HG02610 (cell line): ENCODE results near the gene ADAMTS13.
A peak's percentile ranks its signal among the peaks of the same experiment; 100 is the strongest.

Source experiments
- ATAC-seq: cut with Tn5 transposase; IDR thresholded peaks from one replicate; pipeline ENCODE4 v1.9.1; 2021; ENCODE audit warnings: mild to moderate bottlenecking, moderate library complexity; ENCODE audit not compliant: unreplicated experiment

ADAMTS13 gene

DNA sequence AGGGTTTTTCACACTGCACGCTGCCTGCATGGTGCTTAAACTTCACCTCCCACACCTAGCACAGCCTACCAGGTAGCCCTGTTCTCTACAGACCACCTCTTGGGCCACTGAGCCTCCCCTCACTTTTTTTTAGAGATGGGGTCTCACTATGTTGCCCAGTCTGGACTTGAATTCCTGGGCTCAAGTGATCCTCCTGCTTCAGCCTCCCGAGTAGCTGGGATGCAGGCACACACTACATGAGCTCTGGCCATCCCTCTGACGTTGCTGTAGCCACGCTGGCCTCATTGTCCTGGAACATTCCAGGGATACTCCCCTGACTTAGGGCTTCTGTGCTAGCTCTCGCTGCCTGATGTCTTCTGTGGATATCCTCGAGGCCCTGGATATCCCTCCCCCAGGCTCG is 30.4 kb downstream of the ADAMTS13 start:
- no peak for ATAC-seq

DNA sequence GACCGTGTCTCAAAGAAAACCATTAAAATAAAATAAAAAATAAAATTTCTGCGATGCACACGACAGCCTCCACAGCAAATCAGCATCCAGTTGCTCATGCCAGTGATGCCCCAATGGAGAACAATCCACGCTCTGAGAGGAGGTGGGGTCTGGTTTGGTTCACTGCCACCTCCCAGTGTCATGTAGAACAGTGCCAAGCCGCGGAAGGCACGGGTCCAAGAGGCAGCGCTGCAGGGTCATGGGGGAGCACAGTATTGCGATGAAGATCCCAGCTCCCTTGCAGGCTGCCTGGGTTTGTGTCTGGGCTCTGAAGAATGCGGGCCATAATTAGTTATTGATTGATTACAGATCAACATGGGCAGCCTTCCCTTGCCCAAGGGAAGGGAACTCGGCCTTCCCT is 31.5 kb downstream of the ADAMTS13 start:
- no peak for ATAC-seq

DNA sequence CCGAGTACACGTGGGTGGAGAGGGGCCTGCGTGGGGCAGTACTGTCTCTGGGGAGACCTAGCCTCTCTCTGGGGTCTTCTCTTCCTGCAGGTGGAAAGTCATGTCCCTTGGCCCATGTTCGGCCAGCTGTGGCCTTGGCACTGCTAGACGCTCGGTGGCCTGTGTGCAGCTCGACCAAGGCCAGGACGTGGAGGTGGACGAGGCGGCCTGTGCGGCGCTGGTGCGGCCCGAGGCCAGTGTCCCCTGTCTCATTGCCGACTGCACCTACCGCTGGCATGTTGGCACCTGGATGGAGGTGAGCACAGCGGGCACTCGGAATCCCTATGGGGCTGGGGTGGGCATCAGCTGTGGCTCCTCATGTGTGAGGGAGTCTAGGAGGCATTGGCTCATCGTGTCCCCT is 32.2 kb downstream of the ADAMTS13 start:
- ATAC-seq: no peak

DNA sequence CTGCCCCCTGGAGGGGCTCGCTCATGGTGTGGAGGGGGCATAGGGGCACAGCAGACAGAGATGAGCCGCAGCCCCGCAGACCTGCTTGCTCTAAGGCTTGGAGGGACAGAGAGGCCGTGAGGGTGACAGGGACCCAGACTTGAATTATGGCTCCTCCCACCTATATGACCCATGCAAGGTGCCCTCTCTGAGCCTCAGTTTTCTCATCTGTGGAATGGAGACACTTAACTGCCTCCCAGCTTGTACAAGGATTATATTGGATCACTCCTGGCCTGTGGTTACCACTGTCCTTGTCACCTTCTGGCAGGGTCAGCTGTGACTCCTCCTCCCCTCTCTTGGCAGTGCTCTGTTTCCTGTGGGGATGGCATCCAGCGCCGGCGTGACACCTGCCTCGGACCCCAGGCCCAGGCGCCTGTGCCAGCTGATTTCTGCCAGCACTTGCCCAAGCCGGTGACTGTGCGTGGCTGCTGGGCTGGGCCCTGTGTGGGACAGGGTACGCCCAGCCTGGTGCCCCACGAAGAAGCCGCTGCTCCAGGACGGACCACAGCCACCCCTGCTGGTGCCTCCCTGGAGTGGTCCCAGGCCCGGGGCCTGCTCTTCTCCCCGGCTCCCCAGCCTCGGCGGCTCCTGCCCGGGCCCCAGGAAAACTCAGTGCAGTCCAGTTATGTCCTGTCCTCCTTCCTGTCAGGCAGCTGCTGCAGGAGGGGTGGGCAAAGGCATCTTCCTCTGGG is 32.9 kb downstream of the ADAMTS13 start:
- no peak for ATAC-seq

DNA sequence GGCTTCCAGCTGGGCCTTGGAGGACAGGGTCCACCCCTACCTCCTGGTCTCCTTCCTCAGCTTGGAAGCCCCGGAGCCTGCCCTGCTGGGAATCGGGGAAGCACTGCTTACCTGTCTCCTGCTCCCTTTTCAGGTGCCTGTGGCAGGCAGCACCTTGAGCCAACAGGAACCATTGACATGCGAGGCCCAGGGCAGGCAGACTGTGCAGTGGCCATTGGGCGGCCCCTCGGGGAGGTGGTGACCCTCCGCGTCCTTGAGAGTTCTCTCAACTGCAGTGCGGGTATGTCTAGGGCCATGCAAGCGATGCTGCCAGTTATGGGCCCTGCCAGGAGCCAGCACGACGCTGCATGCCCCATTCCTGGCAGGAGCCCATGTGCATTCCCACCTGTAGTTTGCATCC is 33.8 kb downstream of the ADAMTS13 start:
- no peak for ATAC-seq

DNA sequence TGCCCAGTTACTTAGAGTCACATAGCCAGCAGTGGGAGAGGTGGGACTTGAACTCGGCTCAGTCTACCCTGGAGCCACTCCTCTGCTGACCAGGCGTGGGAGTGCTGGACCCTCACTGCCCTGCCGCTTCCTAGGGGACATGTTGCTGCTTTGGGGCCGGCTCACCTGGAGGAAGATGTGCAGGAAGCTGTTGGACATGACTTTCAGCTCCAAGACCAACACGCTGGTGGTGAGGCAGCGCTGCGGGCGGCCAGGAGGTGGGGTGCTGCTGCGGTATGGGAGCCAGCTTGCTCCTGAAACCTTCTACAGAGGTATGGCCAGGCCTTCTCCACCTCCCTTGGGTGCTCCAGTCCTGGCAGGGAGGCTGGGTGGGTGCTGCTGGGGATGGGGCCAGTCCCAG is 34.2 kb downstream of the ADAMTS13 start:
- ATAC-seq: no peak

DNA sequence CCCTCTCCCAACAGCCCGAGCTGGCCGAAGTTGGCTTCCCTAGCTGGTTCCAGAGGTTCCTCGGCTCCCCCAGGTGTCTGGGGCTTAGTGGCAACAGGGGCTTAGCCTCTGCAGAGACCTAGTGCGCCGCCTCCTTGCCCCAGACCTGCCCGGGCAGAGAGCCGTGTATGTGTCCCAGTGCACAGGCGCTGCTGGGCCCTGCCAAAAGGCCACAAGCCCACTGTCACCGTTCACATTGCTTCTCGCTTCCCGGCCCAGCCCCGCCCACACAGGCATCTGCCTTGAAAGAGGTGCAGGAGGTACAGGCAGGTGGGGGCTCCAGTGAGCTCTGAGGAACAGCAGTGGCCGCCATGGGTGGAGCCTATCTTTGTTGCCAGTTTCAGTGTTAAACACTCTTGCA is 35.1 kb downstream of the ADAMTS13 start:
- no peak for ATAC-seq

DNA sequence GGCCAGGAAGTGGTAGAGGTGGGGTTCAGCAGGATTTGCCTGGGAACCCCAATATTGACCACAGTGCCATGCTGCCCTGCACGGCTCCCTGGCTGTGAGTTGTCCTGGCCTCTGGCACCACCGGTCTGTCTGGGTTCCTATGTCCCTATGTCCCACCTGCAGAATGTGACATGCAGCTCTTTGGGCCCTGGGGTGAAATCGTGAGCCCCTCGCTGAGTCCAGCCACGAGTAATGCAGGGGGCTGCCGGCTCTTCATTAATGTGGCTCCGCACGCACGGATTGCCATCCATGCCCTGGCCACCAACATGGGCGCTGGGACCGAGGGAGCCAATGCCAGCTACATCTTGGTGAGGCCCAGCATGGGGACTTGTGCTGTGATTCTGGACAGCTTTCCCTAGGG is 35.6 kb downstream of the ADAMTS13 start:
- ATAC-seq: no peak

DNA sequence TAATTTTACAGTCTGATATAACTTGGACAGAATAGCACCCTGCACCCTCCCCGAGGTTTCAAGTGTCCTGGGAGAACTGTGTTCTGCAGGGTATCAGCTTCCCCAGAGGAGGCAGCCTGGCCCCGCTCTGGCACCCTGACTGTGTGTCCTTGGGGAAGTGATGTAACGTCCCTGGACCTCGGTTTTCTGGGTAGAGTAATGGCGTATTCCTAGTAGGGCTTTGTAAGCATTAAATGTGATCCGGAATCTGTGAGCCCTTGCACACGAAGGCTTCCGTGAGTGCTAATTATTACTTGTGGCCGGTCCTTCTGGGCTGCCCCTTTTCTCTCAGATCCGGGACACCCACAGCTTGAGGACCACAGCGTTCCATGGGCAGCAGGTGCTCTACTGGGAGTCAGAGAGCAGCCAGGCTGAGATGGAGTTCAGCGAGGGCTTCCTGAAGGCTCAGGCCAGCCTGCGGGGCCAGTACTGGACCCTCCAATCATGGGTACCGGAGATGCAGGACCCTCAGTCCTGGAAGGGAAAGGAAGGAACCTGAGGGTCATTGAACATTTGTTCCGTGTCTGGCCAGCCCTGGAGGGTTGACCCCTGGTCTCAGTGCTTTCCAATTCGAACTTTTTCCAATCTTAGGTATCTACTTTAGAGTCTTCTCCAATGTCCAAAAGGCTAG is 36.6 kb downstream of the ADAMTS13 start:
- no peak for ATAC-seq

DNA sequence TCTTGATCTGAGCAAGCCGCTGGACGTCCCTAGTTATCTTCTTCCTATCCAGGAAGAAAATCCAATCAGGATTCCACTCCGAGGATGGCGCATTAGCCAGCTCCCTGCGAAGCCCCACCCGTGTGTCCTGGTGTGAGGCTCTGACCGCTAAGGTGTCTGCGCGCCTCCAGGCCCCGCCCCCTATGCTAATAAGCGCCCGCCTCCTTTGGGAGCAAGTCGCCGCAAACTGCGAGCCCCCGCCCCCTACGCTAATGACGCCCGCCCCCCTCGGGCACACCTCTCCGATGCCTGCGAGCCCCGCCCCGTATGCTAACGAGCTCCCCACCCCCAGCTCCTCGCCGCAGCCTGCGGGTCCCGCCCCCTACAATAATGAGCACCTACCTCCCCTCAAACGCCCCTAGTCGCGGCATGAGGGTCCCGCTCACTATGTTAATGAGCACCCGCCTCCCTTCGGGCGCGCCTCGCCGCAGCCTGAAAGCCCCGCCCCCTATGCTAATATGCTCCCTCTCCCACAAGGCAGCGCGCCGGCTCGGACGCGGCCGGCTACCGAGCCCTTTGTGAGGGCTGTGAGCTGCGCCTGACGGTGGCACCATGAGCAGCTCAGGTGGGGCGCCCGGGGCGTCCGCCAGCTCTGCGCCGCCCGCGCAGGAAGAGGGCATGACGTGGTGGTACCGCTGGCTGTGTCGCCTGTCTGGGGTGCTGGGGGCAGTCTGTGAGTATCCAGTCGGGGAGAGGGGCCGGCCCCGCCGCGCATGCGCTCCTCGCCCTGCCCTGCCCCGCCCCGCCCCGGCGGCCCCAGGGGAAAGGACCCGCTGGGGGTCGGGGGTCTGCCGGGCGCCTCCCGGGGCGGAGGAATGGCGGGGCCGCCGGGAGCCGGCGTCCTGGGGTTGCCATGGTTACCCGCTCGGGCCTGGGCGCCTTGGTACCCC is 37.6 kb downstream of the ADAMTS13 start, which contains the start of gene CACFD1:
Gene CACFD1 (plus strand): TSS at position 503 of the 929 bp plus-strand sequence. CDS start 89 bp downstream, at position 592.
- ATAC-seq: peak; percentile 67

DNA sequence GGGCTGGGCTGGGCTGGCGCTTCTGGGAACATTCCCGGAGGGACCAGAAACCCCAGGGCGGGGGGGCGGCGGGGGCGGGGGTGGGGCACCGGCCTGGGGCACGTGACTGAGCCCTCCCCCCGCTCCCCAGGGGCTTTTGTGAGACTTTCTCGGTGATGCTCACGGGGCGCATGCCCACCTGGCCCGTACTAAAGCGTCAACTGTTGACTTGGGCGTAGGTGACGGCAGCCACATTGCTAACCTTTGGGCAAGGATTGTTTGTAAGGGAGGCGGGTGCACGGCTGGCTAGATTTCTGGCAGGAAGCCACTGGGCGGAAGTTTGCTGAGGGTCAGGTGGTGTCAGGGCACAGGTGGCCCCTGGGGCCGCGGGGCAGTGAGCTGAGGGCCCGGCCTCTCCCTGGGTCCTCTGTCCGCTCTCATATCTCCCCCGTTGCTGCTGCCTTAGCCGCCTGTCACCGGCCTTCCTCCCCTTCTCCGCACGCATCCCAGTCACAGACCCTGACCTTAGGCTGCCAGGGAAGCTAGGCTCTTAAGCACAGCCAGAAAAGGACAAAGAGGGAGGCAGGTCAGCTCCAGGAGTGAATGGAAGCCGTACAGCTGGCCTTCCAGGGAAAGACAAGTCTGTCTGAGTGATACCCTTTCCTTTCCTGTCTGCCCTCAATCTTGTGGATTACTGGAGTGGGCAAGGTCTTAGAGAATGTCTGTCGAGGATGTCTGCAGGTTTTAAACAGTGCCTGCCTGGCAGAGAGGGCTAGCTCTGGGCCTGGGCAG is 38.4 kb downstream of the ADAMTS13 start:
- ATAC-seq: peak; percentile 22

DNA sequence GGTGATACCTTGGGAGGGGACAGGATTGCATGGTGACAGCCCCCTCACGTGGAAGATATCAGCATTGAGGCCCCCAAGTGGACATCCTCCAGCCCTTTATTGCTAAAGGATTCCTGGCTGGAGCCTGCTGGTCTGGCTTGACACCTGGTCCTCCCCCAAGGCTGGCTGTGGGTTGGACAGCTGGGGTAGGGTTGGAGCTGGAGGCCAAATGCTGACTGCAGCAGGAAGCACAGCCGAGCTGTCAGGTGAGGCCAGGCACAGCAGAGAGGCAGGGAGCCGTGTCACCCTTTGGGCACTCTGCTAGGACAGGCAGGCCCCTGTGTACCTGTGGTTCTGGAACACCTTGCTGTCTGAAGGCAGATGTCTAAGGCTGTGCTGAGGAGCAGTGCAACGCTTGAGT is 39.8 kb downstream of the ADAMTS13 start:
- ATAC-seq: no peak

DNA sequence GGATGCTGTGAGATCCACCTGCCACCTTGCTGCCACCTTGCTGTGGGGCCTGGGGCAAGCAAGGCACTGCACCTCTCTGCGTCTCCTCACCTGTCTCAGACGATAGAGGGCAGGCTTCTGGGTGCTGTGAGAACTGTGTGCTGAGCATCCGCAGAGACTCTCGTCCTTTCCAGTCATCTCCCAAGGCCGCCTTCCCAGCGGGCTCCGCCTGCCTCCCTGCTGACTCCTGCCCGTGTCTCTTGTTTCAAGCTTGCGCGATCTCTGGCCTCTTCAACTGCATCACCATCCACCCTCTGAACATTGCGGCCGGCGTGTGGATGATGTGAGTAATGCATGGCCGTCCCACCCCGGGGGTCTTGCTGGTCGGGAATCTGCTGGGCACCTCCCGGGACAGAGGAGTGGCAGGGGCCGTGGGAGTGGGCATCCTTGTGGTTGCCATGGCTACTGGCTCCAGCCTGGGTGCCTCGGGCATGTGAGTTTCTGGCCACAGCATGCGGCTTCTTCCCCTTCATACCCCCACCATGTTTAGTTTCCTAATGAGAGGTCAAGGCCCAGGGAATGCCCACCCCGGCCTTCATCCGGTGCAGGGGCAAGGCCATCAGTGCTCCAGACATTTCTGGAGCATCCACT is 41.2 kb downstream of the ADAMTS13 start:
- no peak for ATAC-seq

DNA sequence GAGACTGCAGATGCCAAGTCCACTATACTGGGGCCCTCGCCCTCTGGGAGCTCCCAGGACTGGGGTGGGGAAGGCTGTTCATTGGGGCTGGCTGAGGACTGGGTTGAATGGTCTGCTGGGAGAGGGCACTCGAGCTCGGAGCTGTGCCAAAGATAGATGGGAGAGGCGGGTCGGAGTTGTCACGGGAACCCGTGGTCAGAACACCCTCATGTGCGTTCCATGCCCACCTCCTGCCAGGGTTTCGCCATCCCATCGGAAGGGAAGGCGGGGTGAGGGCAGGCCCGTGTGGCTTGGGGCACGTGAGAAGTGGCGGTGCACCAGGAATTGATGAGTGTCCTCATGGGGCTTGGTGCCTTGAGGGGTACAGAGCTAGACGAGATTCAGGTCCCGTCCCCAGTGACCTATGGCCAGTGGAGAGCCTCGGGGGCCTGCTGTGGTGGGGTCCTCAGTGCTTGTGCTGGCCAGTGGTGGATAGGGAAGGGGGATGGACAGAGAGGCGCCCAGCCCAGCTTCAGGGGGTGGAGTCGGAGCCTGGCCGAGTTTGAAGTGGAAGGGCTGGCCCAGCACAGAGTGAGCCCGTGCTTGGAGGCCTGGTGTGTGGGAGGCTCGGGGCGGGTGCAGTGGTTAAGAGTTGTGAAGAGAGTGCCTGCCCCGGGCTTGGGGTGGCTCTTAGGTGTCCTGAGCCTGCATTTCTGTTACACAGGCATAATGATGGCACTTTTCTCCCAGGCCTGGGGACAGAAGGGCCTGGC is 41.9 kb downstream of the ADAMTS13 start:
- ATAC-seq: no peak

DNA sequence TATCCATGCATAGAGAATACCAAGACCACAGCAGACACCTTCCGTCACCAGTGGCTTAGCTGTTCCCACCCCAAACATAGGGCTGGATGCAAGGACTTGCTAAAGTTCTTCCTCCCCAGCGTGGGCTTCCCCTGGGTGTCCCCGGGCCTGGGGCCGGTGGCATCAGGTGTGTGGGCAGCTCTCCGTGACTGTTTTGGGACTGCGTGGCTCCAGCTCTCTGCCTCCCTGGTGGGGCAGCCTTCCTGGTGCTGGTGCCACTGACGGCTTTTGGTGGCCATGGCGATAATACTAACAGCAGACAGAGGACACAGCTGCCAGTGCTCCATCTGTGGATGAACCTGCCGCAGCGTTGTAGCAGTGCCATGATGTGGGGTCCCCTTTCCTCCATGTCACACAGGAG is 42.5 kb downstream of the ADAMTS13 start:
- no peak for ATAC-seq

DNA sequence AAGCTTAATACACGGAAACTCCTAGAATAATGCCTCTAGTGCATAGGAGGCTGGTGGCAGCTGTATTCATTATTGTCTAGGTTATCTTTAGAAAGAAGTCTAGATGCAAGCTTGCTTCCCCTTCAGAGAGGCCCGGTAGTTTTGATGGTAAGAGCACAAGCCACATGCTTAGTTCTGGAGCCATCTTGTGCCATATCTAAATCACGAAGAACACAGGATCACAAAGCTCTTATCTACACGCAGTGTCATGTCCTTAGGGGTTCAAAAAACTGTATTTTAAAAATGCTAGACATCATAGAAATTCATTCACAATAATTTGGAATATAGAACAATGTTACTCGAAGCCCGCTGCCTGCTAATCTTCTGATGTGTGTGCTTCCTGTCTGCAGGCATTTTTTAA is 43.8 kb downstream of the ADAMTS13 start:
- no peak for ATAC-seq

DNA sequence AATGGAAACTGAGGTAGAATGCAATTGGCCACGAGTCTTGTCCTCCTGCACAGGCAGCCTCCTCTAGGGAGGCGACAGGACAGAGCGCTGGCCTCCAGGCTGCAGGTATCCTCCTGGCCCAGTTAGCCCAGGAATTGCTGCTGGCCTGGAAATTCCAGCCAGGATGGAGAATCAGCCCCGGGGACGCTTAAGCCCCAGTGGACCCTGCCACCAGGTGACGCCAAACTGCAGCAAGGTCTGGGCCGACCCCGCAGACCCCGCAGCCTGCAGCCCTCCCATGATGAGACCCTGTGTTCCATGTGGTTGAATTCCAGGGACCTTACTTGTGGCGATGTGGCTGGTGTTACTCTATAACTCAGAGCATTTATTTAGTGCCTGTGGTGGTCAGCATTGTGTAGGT is 44.9 kb downstream of the ADAMTS13 start:
- ATAC-seq: no peak

DNA sequence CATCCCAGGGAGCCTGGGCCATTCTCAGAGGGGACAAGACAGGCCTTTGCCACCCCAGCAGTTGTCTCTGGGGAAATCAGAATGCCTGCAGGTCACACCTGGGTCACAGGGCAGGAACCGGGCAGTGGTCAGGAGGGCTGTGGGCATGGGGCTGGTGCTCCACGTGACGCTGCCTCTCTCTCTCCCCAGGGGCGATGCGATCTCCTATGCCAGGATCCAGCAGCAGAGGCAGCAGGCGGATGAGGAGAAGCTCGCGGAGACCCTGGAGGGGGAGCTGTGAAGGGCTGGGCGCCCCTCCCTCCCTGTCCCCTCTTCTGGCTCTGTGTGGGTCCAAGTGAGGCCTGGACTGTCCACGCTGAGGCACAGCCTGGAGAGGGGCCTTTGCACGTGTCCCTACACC is 46.2 kb downstream of the ADAMTS13 start:
- no peak for ATAC-seq

DNA sequence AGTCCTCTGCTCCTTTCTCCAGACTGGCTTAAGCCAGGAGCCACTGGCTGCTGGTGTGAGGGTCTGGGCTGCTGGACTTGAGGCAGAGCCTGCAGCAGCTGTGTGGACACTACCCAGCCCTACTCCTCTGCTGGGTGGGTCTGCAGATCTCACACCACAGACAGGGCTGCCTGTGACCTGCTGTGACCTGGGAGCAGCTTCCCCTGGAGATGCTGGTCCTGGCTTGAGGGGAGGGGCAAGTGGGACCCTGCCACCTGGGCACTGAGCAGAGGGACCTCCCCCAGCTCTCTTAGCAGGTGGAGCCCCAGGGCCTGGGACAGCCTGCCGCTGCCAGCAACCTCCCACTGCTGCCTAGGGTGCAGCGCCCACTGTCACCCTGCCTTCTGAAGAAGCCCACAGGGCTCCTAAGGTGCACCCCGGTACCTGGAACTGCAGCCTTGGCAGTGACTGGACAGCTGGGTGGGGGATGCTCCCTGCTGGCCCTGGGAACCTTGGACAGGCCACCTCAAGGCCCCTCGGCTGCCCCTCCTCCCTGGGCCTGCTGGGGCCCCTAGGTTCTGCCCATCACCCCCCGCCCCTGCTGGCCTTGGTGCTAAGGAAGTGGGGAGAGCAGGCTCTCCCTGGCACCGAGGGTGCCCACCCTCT is 46.7 kb downstream of the ADAMTS13 start:
- no peak for ATAC-seq
